Measurements from ENCODE around the gene FOLR3.
"Not testable (repeated sequence)": the region's sequence is repeated elsewhere in the genome, so short reads cannot be mapped to it uniquely, and the experiment has no call there.

The FOLR3 gene

GRCh38 chr11:72169046-72169555, 33.6 kb downstream of the FOLR3 start:
- not testable (repeated sequence) for DNase-seq

GRCh38 chr11:72169754-72170153, 34.2 kb downstream of the FOLR3 start:
- DNase-seq, result not testable (repeated sequence)

GRCh38 chr11:72172043-72172442, 36.5 kb downstream of the FOLR3 start:
- not testable (repeated sequence) for DNase-seq

GRCh38 chr11:72173291-72173690, 37.8 kb downstream of the FOLR3 start:
- DNase-seq, result no peak

- no peak for DNase-seq
Observed at GRCh38 chr11:72174302-72175070, 39.0 kb downstream of the FOLR3 start.

- no peak for DNase-seq
Observed at GRCh38 chr11:72177656-72178055, 42.1 kb downstream of the FOLR3 start.

GRCh38 chr11:72179049-72179803, 43.7 kb downstream of the FOLR3 start:
- no peak for DNase-seq

- DNase-seq, result no peak
Observed at GRCh38 chr11:72179804-72180396, 44.4 kb downstream of the FOLR3 start.

- not testable (repeated sequence) for DNase-seq
Observed at GRCh38 chr11:72180892-72181552, 45.5 kb downstream of the FOLR3 start.

- DNase-seq, result not testable (repeated sequence)
Observed at GRCh38 chr11:72181553-72181958, 46.0 kb downstream of the FOLR3 start.

- no peak for DNase-seq
Observed at GRCh38 chr11:72188267-72188666, 52.7 kb downstream of the FOLR3 start.

All from activated effector memory CD4-positive, alpha-beta T cell treated with anti-CD3 and anti-CD28 coated beads, Interleukin-2, amount 50 U/mL, for 16 hours (primary cell).